ENCODE results near the gene DHDH.

DHDH gene

GRCh38 chr19:48977061-48977460 is 43.6 kb downstream of the DHDH start:
- H3K4me3 ChIP-seq (ENCODE audit: low read length), result no peak overlapping the region
- DNase-seq (ENCODE audit: low read depth), result no peak
- TF ChIP-seq CTCF (conservative IDR thresholded peaks at IDR 0.05; ENCODE audit: low read length), result no peak

- TF ChIP-seq CTCF (conservative IDR thresholded peaks at IDR 0.05; ENCODE audit: low read length), result no peak
- no peak overlapping the region for H3K4me3 ChIP-seq (ENCODE audit: low read length)
- DNase-seq (ENCODE audit: low read depth), result no peak
Measured at GRCh38 chr19:48982280-48982679, 48.8 kb downstream of the DHDH start.

GRCh38 chr19:48985711-48986110 is 52.2 kb downstream of the DHDH start:
- no peak overlapping the region for H3K4me3 ChIP-seq (ENCODE audit: low read length)
- no peak for DNase-seq (ENCODE audit: low read depth)
- no peak for TF ChIP-seq CTCF (conservative IDR thresholded peaks at IDR 0.05; ENCODE audit: low read length)

- no peak overlapping the region for H3K4me3 ChIP-seq (ENCODE audit: low read length)
- DNase-seq (ENCODE audit: low read depth), result no peak
- no peak for TF ChIP-seq CTCF (conservative IDR thresholded peaks at IDR 0.05; ENCODE audit: low read length)
Measured at GRCh38 chr19:48986211-48986610, 52.7 kb downstream of the DHDH start.

DNA sequence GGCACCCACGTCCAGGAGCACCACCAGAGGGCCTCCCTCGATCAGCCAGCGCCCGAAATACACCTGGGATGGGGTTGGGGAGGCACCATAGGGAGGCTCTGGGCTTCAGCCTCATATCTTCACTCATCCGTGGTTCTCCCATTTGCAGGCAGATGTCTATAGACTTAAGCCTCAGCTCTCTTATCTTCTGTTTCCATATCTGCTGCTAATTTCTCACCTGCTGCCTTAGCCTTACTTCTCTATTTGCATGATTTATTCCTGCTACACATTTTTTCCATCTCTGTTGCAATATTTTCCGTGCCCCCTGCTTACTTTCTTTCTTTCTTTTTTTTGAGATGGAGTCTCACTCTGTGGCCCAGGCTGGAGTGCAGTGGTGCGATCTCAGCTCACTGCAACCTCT is 53.8 kb downstream of the DHDH start:
- H3K4me3 ChIP-seq (ENCODE audit: low read length), result no peak overlapping the region
- no peak for TF ChIP-seq CTCF (conservative IDR thresholded peaks at IDR 0.05; ENCODE audit: low read length)
- no peak for DNase-seq (ENCODE audit: low read depth)

DNA sequence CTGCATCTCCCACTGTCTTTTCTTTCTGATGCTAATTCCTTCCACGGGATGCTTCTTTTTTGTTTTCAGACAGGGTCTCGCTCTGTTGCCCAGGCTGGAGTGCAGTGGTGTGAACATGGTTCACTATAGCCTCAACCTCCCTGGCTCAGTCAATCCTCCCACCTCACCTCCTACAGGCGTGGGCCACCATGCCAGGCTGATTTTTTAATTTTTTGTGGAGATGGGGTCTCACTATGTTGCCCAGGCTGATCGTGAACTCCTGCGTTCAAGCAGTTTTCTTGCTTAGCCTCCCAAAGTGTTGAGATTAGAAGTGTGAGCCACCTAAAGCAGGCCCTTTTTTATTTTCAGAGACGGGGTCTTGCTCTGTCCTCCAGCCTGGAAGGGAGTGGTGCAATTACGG is 54.8 kb downstream of the DHDH start:
- no peak for TF ChIP-seq CTCF (conservative IDR thresholded peaks at IDR 0.05; ENCODE audit: low read length)

GRCh38 chr19:48988860-48989259 is 55.4 kb downstream of the DHDH start:
- TF ChIP-seq CTCF (conservative IDR thresholded peaks at IDR 0.05; ENCODE audit: low read length), result no peak
- DNase-seq (ENCODE audit: low read depth), result no peak
- no peak overlapping the region for H3K4me3 ChIP-seq (ENCODE audit: low read length)

More for the DNA sequence above, 54.8 kb downstream of the DHDH start:
- H3K4me3 ChIP-seq (ENCODE audit: low read length), result no peak overlapping the region
- no peak for DNase-seq (ENCODE audit: low read depth)
